Measurements from ENCODE around the gene SGPL1. TPM values are rescaled to one million over a fixed set of nuclear protein-coding genes. Genes with fewer than 3 reads are reported as not detected.

SGPL1 gene
- total and polyA plus RNA-seq, 2 of the 8 experiments (the other 6 are each of a cell fraction or from before 2014, with no cell fraction given), result 20.5 to 51.6 TPM

- DNase-seq (ENCODE audit: low read depth in 1 of 2, low spot score in 2 of 2) (no peak), FAIRE-seq (no peak)
- Histone ChIP-seq H3K79me1 (ENCODE audit: low read depth, low read length) (no peaks in the 10 kb centered on the region), H3K4me1 (replicated peaks in 1 of 4; ENCODE audit: control insufficient read depth in 3 of 4, insufficient read depth in 4 of 4, low read length in 3 of 4) (peaks cover 0 to 3% (median 0%) of the 10 kb centered on the region in 4 experiments; a peak in 2 of 7 replicates), H3K9me3 (ENCODE audit: insufficient read depth in 2 of 2, low read depth in 1 of 2, low read length in 1 of 2) (no peaks in the 10 kb centered on the region), H2AFZ (ENCODE audit: low read length) (no peak overlapping the region), H4K20me1 (replicated peaks in 1 of 2; ENCODE audit: control insufficient read depth in 1 of 2, insufficient read depth in 2 of 2, low read length in 2 of 2) (no peaks in the 10 kb centered on the region), H2BK120ac (replicated peaks; ENCODE audit: low read depth, low read length) (no peak overlapping the region), H3K4ac (replicated peaks; ENCODE audit: insufficient read length, low read depth, low read length) (no peak overlapping the region), H2BK5ac (ENCODE audit: low read depth, low read length) (no peak overlapping the region), H3K23me2 (ENCODE audit: low read depth, low read length) (no peaks in the 10 kb centered on the region), H3K4me3 (ENCODE audit: extremely low read depth in 1 of 4, insufficient read depth in 2 of 4, low read depth in 3 of 4, low read length in 4 of 4) (no peak overlapping the region), H3K4me2 (ENCODE audit: insufficient read depth in 1 of 2, low read depth in 2 of 2, low read length in 2 of 2) (no peak overlapping the region), H2BK12ac (ENCODE audit: low read depth, low read length) (no peak overlapping the region), H3K27me3 (replicated peaks in 1 of 4; ENCODE audit: control insufficient read depth in 3 of 4, extremely low read depth in 1 of 4, insufficient read depth in 3 of 4, low read length in 3 of 4) (no peaks in the 10 kb centered on the region), H3K23ac (ENCODE audit: insufficient read length) (no peak overlapping the region), H3K27ac (ENCODE audit: low read depth, low read length) (no peak overlapping the region), H3K56ac (replicated peaks; ENCODE audit: insufficient read length, low read depth, low read length) (no peak overlapping the region), H2BK15ac (ENCODE audit: low read length) (no peak overlapping the region), H3K14ac (ENCODE audit: insufficient read length) (no peak overlapping the region), H3K79me2 (ENCODE audit: control insufficient read depth in 1 of 2, insufficient read depth in 2 of 2, low read length in 2 of 2) (no peaks in the 10 kb centered on the region), H4K91ac (replicated peaks; ENCODE audit: insufficient read length, low read length) (no peak overlapping the region), H4K5ac (ENCODE audit: insufficient read length, low read depth, low read length) (no peak overlapping the region), H3K9ac (replicated peaks in 1 of 4; ENCODE audit: extremely low read depth in 1 of 4, low read depth in 3 of 4, low read length in 3 of 4) (no peak overlapping the region), H2BK20ac (ENCODE audit: low read length) (no peak overlapping the region), H4K8ac (ENCODE audit: extremely low read depth, insufficient read depth, low read length) (no peak overlapping the region), H2AK5ac (ENCODE audit: low read depth, low read length) (no peak overlapping the region), H3K18ac (ENCODE audit: extremely low read depth, low read length) (no peak overlapping the region), H3K36me3 (ENCODE audit: control insufficient read depth in 2 of 4, insufficient read depth in 4 of 4, low read length in 3 of 4) (no peaks in the 10 kb centered on the region)
- ChIA-PET POLR2A (ENCODE audit: partially characterized antibody) (no interaction called here), CTCF (ENCODE audit: partially characterized antibody) (interaction anchor here (0.7 to 1.6 kb wide), 5 partner anchors 21 to 935 kb away, joined by 3 to 4 read pairs (median 3); partner anchors contain the start of gene SGPL1)
- 84% methylated on average over 4 of the region's 4 CpGs; no CpG with 5 or more reads in 1 of the 2 experiments for WGBS, 2 experiments (ENCODE audit: extremely low coverage in 1 of 2, insufficient coverage in 1 of 2, insufficient read length in 1 of 2, insufficient replicate concordance in 2 of 2, low coverage in 1 of 2, low lambda C conversion rate in 2 of 2, missing lambda C conversion rate in 1 of 2)
- TF ChIP-seq TBP (IDR thresholded peaks at IDR 0.05; ENCODE audit: low read depth, low read length) (no peak), CHD1 (IDR thresholded peaks at IDR 0.05; ENCODE audit: low read depth, low read length) (no peak), ATF2 (IDR thresholded peaks at IDR 0.05; ENCODE audit: low read length) (no peak), SIN3A (conservative IDR thresholded peaks at IDR 0.05 in 1 of 2, IDR thresholded peaks at IDR 0.05 in 1 of 2; ENCODE audit: low read depth in 1 of 2, low read length in 2 of 2) (no peak), RAD21 (IDR thresholded peaks at IDR 0.05 in 1 of 2, conservative IDR thresholded peaks at IDR 0.05 in 1 of 2; ENCODE audit: low read depth in 2 of 2, low read length in 2 of 2) (no peak), BRCA1 (IDR thresholded peaks at IDR 0.05; ENCODE audit: low read depth, low read length) (no peak), CBX5 (IDR thresholded peaks at IDR 0.05; ENCODE audit: low read depth, low read length) (no peak), HDAC6 (IDR thresholded peaks at IDR 0.05; ENCODE audit: low read depth, low read length) (no peak), CREB1 (IDR thresholded peaks at IDR 0.05) (no peak)
Measured at GRCh38 chr10:70782086-70782745, 33.5 kb upstream of the SGPL1 start.
